Neural cell (in vitro differentiated cells): ENCODE measurements around the gene PDGFA. TPM values are rescaled to one million over a fixed set of nuclear protein-coding genes. Genes with fewer than 3 reads are reported as not detected.

Experiments used
- H2AFZ ChIP-seq: fragments of 200-600, 300-800 bp; sonication (generic), shearing (Covaris generic); 2 replicates; pipeline ENCODE4 v1.6.0; 2014; ENCODE audit warnings: low read depth, mild to moderate bottlenecking, antibody characterized with exemption, low read length, moderate library complexity
- H3F3A ChIP-seq: fragments of 200-600 bp; shearing (Covaris generic); 2 replicates; pipeline ENCODE4 v1.6.1; 2016; ENCODE audit warnings: mild to moderate bottlenecking, moderate library complexity, mixed read lengths, antibody characterized with exemption, low read length; ENCODE audit not compliant: insufficient read depth, poor library complexity, severe bottlenecking
- H3K27ac ChIP-seq: fragments of 200-600, 300-800 bp; sonication (generic), shearing (Covaris generic); 2 replicates; pipeline ENCODE4 v1.5.1; 2014; ENCODE audit warnings: mild to moderate bottlenecking, low read length, moderate library complexity
- H3K27me3 ChIP-seq: fragments of 300-800, 200-600 bp; sonication (generic), shearing (Covaris generic); 2 replicates; pipeline ENCODE4 v1.6.0; 2014; ENCODE audit warnings: mild to moderate bottlenecking, low read depth, low read length, moderate library complexity; ENCODE audit not compliant: insufficient read depth
- H3K36me3 ChIP-seq: fragments of 300-800, 200-600 bp; sonication (generic), shearing (Covaris generic); 2 replicates; pipeline ENCODE4 v1.5.1; 2014; ENCODE audit warnings: mild to moderate bottlenecking, antibody characterized with exemption, low read length, moderate library complexity; ENCODE audit not compliant: insufficient read depth
- H3K4me2 ChIP-seq: fragments of 300-800, 200-600 bp; sonication (generic), shearing (Covaris generic); 2 replicates; pipeline ENCODE4 v1.6.0; 2014; ENCODE audit warnings: mild to moderate bottlenecking, low read length
- H3K4me3 ChIP-seq: fragments of 300-800, 200-600 bp; sonication (generic), shearing (Covaris generic); 2 replicates; pipeline ENCODE4 v1.5.1; 2014; ENCODE audit warnings: mild to moderate bottlenecking, low read length, moderate library complexity
- H3K79me2 ChIP-seq: fragments of 200-600 bp; shearing (Covaris generic); replicated peaks from 2 replicates; pipeline ENCODE4 v1.6.0; 2014; ENCODE audit warnings: mild to moderate bottlenecking, low read length, moderate library complexity; ENCODE audit not compliant: insufficient read depth
- H3K9ac ChIP-seq: fragments of 300-800, 200-600 bp; sonication (generic), shearing (Covaris generic); 2 replicates; pipeline ENCODE4 v1.6.1; 2016; ENCODE audit warnings: mild to moderate bottlenecking, low read length, mixed read lengths
- H3K9me2 ChIP-seq: fragments of 200-600 bp; shearing (Covaris generic); 2 replicates; pipeline ENCODE4 v1.6.1; 2016; ENCODE audit warnings: mild to moderate bottlenecking, low read length, mixed read lengths; ENCODE audit not compliant: insufficient read depth
- H3K9me3 ChIP-seq: fragments of 200-600, 300-800 bp; sonication (generic), shearing (Covaris generic); 2 replicates; pipeline ENCODE4 v1.6.1; 2016; ENCODE audit warnings: mild to moderate bottlenecking, mixed run types, low read length, moderate library complexity, mixed read lengths
- H4K20me1 ChIP-seq: fragments of 200-600 bp; shearing (Covaris generic); 2 replicates; pipeline ENCODE4 v1.6.1; 2016; ENCODE audit warnings: mild to moderate bottlenecking, mixed run types; ENCODE audit not compliant: insufficient read depth
- EP300 ChIP-seq: fragments of 450-650 bp; conservative IDR thresholded peaks from 2 replicates; pipeline ENCODE4 v1.6.1; 2014; ENCODE audit warnings: antibody characterized with exemption, mild to moderate bottlenecking, moderate library complexity; ENCODE audit not compliant: poor library complexity, severe bottlenecking
- EZH2 ChIP-seq: fragments of 200-600, 300-800 bp; shearing (Covaris generic), sonication (generic); IDR thresholded peaks from 2 replicates; pipeline ENCODE4 v1.6.1; 2014; ENCODE audit warnings: antibody characterized with exemption, low read length, borderline replicate concordance, mild to moderate bottlenecking; ENCODE audit not compliant: insufficient read depth, poor library complexity, severe bottlenecking
- MXI1 ChIP-seq: fragments of 450-650 bp; conservative IDR thresholded peaks from 2 replicates; pipeline ENCODE4 v1.6.1; 2014; ENCODE audit warnings: antibody characterized with exemption, mild to moderate bottlenecking; ENCODE audit not compliant: poor library complexity, severe bottlenecking
- POLR2AphosphoS5 ChIP-seq: IDR thresholded peaks from 2 replicates; pipeline ENCODE4 v1.6.1; 2012
- RAD21 ChIP-seq: fragments of 450-650 bp; conservative IDR thresholded peaks from 2 replicates; pipeline ENCODE4 v1.6.1; 2014; ENCODE audit warnings: antibody characterized with exemption, mild to moderate bottlenecking, moderate library complexity
- SMC3 ChIP-seq: fragments of 450-650 bp; conservative IDR thresholded peaks from 2 replicates; pipeline ENCODE4 v1.6.1; 2014; ENCODE audit warnings: antibody characterized with exemption, mild to moderate bottlenecking, moderate library complexity; ENCODE audit not compliant: poor library complexity
- TAF1 ChIP-seq: IDR thresholded peaks from 2 replicates; pipeline ENCODE4 v1.6.1; 2012; ENCODE audit warnings: low read depth
- polyA plus RNA-seq: library from polyadenylated mRNA; depleted of rRNA; stranded (reverse); fragments of >200 nt; gene quantifications from 2 replicates; pipeline ENCODE4 v1.2.3, GENCODE V29; 2014
- TF ChIP-seq, protein P1 (sequence below): fragments of 450-650 bp; IDR thresholded peaks from 2 replicates; pipeline ENCODE4 v1.5.1; 2014; ENCODE audit warnings: antibody characterized with exemption, mild to moderate bottlenecking, moderate library complexity; ENCODE audit not compliant: poor library complexity, severe bottlenecking
- TF ChIP-seq, protein P2 (sequence below): IDR thresholded peaks from 2 replicates; pipeline ENCODE4 v1.6.1; 2012; ENCODE audit warnings: borderline replicate concordance

Gene PDGFA
- polyA plus RNA-seq, 1 donor from 2014 or later = 4.1 TPM

DNA sequence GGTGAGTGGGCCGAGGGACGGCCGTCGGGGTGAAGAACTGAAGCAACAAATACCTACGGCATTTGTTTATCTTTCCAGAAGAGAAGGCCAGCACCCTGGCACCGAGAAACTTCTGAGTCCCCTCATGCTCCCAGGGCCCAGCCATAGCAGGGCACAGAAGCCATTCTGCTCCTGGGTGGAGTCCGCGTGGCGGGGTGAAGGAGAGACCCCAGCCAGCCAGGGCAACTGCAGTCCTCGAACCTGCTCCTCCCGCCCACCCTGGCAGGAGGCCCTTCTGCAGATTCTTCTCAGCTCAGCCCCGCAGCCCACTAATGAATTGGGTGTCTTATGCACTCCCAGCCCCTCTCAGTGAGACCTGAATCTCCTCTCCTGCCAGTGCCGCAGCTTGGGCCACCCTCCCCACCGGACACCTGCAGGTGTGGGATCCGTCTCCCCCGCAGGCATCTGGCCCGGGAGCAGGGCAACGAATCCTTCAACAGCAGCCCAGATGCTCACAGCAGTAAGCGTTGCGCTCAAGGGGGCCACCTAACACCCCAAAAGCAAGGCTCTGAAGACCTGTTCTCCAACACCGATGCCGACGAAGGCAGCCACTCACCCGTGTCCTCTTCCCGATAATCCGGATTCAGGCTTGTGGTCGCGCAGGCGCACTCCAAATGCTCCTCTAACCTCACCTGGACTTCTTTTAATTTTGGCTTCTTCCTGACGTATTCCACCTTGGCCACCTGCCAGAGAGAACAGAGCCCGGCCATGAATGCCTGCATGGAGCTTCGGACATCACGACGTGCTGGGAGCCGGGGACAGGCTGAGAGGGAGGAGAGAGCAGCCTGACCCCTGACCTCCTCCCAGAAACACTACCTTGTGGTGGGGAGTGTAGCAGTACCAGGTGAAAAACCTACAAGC is 18.9 kb downstream of the PDGFA start:
- Histone ChIP-seq H3K4me3 (no peak overlapping the region), H3K9me3 (no peaks in the 10 kb centered on the region), H3K36me3 (no peaks in the 10 kb centered on the region), H3K9me2 (no peaks in the 10 kb centered on the region), H3K4me2 (no peak overlapping the region), H4K20me1 (no peaks in the 10 kb centered on the region), H3F3A (no peaks in the 10 kb centered on the region), H3K79me2 (no peaks in the 10 kb centered on the region), H3K27me3 (no peaks in the 10 kb centered on the region), H3K9ac (no peak overlapping the region), H2AFZ (no peak overlapping the region), H3K27ac (no peak overlapping the region)
- TF ChIP-seq SMC3 = no peak
- no peak for TF ChIP-seq EP300
- TF ChIP-seq POLR2AphosphoS5 = no peak
- no peak for TF ChIP-seq RAD21
- TF ChIP-seq, protein P1, sequence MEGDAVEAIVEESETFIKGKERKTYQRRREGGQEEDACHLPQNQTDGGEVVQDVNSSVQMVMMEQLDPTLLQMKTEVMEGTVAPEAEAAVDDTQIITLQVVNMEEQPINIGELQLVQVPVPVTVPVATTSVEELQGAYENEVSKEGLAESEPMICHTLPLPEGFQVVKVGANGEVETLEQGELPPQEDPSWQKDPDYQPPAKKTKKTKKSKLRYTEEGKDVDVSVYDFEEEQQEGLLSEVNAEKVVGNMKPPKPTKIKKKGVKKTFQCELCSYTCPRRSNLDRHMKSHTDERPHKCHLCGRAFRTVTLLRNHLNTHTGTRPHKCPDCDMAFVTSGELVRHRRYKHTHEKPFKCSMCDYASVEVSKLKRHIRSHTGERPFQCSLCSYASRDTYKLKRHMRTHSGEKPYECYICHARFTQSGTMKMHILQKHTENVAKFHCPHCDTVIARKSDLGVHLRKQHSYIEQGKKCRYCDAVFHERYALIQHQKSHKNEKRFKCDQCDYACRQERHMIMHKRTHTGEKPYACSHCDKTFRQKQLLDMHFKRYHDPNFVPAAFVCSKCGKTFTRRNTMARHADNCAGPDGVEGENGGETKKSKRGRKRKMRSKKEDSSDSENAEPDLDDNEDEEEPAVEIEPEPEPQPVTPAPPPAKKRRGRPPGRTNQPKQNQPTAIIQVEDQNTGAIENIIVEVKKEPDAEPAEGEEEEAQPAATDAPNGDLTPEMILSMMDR = no peak
- TF ChIP-seq, protein P2, sequence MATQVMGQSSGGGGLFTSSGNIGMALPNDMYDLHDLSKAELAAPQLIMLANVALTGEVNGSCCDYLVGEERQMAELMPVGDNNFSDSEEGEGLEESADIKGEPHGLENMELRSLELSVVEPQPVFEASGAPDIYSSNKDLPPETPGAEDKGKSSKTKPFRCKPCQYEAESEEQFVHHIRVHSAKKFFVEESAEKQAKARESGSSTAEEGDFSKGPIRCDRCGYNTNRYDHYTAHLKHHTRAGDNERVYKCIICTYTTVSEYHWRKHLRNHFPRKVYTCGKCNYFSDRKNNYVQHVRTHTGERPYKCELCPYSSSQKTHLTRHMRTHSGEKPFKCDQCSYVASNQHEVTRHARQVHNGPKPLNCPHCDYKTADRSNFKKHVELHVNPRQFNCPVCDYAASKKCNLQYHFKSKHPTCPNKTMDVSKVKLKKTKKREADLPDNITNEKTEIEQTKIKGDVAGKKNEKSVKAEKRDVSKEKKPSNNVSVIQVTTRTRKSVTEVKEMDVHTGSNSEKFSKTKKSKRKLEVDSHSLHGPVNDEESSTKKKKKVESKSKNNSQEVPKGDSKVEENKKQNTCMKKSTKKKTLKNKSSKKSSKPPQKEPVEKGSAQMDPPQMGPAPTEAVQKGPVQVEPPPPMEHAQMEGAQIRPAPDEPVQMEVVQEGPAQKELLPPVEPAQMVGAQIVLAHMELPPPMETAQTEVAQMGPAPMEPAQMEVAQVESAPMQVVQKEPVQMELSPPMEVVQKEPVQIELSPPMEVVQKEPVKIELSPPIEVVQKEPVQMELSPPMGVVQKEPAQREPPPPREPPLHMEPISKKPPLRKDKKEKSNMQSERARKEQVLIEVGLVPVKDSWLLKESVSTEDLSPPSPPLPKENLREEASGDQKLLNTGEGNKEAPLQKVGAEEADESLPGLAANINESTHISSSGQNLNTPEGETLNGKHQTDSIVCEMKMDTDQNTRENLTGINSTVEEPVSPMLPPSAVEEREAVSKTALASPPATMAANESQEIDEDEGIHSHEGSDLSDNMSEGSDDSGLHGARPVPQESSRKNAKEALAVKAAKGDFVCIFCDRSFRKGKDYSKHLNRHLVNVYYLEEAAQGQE = no peak
- no peak for TF ChIP-seq EZH2
- TF ChIP-seq MXI1 = no peak
- no peak for TF ChIP-seq TAF1

DNA sequence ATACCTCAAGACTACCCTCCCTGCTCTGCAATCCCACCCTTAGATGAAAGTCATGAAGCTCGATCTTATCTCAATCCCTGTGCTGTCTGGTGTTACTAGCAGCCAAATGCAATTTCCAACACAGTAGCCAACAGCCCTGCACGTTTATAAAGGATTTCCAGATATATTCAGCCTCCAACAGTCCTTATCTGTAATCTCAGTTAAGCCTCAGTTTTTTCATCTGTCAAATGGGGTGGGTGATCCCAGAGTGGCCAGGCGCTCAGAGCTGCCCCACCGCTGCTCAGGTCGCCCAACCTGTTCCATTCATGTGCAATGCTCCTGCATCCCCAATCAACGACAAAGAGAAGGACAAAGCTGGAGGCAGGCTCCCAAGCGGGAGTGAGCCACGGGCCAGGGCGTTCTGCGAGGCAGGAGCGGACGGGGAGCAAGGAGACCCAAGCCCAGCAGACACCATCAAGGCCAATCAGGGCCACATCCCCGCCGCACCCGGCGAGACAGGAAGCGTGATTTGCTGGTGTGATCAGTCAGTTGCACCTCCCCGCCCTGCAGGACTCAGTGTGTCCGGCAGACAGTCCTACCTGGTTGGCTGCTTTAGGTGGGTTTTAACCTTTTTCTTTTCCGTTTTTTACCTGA is 19.7 kb downstream of the PDGFA start:
- Histone ChIP-seq H3K4me2 (no peak overlapping the region), H3K9me2 (no peaks in the 10 kb centered on the region), H3K9ac (no peak overlapping the region), H3F3A (no peaks in the 10 kb centered on the region), H3K27ac (no peak overlapping the region), H3K9me3 (no peaks in the 10 kb centered on the region), H3K4me3 (no peak overlapping the region), H3K79me2 (no peaks in the 10 kb centered on the region), H2AFZ (no peak overlapping the region), H4K20me1 (no peaks in the 10 kb centered on the region), H3K36me3 (no peaks in the 10 kb centered on the region), H3K27me3 (no peaks in the 10 kb centered on the region)
- TF ChIP-seq TAF1 = no peak
- no peak for TF ChIP-seq EZH2
- no peak for TF ChIP-seq MXI1
- no peak for TF ChIP-seq RAD21
- TF ChIP-seq POLR2AphosphoS5 = no peak
- TF ChIP-seq SMC3 = no peak
- no peak for TF ChIP-seq EP300
- TF ChIP-seq, protein P1 = no peak
- TF ChIP-seq, protein P2 = no peak
